Stimulated activated CD4-positive, alpha-beta T cell treated with anti-CD3 and anti-CD28 coated beads, Interleukin-4, amount 100 ng/mL, for 48 hours (primary cell): ENCODE data around the gene RAD51B.

ENCODE experiments used
- DNase-seq, 2 donors: peaks; one replicate each; pipeline ENCODE4 v3.0.0-alpha.2; 2020; ENCODE audit warnings: low read depth in 2 of 2

The RAD51B gene

GRCh38 chr14:68359022-68359836, 539.6 kb downstream of the RAD51B start:
- DNase-seq = no peak

- DNase-seq = no peak
Measured at GRCh38 chr14:68359837-68360552, 540.4 kb downstream of the RAD51B start.

DNA sequence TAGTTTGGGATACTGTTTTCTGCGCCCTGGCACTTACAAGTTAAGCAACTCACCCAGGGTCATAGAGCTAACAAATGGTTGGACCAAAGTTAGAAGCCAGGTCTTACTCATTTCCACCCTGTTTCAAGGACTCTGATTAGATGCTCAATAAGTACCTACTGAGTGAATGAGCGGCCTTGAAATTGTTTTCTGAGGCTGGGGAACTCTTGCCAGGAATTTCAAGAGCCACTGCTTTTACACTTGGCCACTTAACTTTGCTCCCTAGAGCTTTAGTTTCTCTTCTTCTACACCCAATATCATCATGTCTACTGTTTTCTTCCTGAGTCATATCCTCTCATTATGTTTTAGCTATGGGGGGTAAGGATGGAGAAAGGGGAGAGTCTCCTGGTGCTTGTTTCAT, 541.7 kb downstream of the RAD51B start:
- no peak for DNase-seq

GRCh38 chr14:68362846-68363245, 543.3 kb downstream of the RAD51B start:
- no peak for DNase-seq

DNA sequence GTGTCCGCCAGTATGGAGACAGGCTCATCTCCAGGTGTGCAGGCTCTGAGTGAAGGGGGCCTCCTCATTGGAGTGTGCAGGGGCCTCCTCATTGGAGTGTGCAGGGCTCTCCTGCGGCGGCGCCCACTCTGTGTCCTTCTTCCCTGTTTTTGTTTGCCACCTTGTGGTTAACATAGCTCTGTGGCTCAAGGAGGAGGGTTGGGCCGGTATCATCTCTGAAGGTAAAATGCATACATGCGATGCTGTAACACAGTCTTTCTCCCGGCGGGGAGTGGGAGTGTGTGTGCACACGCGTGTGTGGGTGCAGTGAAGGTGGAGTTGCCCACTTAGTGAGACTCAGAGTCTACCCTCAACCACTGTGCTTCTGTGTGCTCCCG, 543.9 kb downstream of the RAD51B start:
- DNase-seq = no peak

DNA sequence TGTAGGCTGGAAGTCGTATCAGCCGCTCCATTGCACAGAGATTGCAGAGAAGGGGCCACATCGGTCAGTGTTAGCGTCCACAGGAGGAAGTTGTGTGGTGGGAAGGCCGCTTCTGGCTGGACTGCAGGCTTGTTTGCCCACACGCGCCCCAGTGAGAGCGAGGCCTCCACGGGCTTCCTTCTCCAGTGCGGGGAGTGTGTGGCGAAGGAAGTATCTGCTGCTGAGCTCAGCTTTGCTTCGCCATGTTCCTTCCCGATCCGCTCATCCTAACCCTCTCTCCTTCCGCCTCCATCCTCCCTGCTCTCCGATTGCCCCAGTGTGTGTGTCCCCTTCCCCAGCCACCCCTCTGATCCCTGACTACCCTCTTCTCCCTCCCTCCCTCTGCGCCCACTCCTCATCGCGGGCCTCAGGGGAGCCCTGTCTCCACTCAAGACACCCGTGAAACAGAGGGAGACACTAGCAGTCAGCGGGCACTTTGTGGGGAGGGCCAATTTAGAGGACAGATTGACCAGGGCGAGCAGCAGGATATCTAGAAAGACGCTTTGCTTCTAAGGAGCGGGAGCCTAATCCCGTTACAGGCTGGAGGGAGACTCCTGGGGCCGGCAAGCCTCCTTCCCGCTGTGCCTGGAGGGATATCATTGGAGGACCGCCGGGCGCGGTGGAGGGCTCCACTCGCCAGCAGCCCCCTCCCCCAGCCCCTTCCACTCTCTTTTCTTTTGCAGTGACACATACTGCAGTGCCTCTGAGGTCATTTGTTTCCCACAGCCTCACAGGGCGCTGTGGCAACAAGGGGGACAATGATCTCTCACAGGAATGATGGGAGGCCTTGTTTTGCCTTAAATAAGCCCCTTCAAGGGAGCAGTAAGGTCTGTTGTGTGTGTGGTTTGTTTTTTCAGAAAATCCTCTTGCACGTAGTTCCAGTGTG, 544.5 kb downstream of the RAD51B start:
- no peak for DNase-seq

DNA sequence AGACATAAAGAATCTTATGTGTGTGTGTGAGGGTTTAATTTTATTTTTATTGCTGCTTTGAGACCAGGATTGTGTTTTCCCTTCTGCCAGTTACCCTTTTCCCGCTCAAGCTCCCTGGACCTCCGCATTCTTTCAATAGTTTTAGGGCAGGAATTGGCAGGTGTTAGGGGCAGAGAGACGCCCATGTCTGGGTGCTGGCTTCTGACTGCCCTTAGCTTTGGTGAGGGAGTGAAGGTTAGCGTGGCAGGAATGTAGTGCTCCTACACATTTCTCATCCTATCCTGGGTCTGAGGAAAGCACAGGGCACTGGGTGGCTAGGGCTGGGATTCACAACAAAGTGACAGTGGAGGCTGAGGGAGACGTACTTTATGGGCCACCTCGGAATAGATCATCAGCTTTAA, 545.2 kb downstream of the RAD51B start:
- DNase-seq = no peak

DNA sequence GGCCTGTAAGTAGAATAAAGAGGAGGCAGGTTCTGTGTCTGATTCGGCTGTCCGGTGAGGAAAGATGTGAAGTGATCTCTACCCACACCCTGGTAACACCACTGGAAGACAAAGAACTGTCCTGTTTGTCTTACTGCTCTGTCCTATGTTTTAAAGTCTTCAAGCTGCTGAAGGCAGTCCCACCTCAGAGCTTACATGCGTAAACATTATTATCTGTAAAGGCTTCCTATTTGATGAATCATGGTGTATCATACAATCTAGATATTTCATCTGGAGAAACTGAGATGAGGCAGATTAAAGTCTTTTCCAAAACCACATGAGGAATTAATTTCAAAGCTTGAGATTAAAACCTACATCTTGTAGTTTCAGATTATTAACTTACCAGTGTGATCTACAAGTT, 545.6 kb downstream of the RAD51B start:
- no peak for DNase-seq

DNA sequence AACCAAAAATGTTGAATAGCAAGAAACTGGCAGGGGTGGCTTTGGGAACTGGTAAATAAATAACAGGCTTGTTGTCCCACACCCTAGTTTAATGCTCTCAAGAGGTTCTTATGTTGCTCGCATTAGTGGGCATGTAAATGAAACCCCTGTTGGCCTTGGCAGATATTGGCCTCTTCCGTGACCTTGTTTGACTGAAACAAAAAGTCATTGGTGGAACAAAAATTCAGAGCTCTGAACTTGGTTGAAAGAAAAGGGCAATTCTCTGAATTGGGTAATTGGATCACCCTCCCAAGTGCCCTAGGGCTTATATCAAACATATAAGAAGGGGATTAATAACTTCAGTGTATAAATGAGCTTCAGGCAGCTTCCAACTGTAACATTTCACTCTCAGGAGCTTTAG, 547.1 kb downstream of the RAD51B start:
- no peak for DNase-seq

GRCh38 chr14:68367536-68367935, 548.0 kb downstream of the RAD51B start:
- DNase-seq = no peak

DNA sequence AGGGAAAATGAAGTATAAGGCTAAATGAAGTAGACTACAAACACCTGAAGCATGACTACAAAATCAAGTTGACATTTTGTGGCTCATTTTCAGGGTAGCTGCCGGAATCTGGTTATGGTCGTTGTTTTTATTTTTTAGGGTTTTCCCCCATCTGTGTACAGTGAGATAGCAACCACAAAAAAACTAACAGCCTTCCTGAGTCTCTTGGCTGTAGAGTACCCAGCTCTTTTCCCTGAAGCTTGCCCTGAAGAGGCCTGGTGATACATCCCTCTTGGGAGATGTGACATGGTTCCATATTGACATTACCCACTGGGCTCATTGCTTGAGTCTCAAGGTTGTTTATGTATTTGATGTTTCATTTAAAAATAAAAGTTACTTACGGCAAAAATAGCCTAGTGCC, 549.3 kb downstream of the RAD51B start:
- no peak for DNase-seq

GRCh38 chr14:68369281-68370056, 549.9 kb downstream of the RAD51B start:
- DNase-seq = no peak

DNA sequence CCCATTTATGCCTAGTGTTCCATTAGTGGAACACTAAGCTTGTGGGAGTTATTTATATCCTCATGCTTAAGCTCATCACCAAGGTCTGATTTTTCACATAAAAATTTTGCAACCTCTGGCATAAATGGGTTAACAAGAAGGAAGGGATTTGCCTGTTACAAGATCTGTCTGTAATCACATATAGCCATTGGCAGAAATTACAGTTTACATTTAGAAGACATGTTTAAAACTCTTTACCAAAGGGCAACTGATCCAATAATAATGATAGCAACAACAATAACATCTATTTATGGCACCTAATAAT, 550.4 kb downstream of the RAD51B start:
- DNase-seq = no peak

DNA sequence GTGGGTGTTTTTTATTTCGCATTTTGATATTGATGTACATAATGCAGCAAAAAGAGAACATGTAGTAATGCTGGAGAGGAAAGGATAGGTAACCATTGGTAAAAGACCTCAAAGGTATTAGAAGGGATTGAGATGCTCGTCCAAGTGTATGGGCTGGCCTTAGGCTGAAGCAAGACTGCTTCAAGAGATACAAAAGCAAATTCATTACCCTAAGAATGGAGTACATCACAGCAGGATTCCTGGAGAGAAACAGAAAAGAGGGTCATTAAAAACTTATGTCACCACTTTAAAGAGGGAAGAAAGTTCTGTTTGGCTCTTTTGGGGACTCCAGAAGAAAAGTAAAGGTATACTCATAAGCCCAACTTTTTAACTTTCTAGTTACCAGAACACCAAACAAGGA, 552.8 kb downstream of the RAD51B start:
- DNase-seq = no peak

DNA sequence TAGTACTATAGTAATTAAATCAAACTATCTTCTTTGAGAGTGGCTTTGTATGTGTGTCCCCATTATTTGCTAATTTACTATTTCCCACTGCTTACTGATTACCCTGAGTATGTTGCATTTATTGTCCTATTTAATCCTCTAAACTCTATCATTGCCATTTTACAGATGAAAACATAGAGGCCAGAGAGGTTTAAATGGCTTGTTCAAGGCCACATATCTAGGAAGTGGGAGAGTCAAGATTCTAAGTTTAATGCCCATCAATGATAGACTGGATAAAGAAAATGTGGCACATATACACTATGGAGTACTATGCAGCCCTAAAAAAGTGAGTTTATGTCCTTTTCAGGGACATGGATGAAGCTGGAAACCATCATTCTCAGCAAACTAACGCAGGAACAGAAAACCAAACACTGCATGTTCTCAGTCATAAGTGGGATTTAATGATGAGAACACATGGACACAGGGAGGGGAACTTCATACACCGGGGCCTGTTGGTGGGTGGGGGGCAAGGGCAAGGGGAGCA, 553.6 kb downstream of the RAD51B start:
- DNase-seq = no peak

GRCh38 chr14:68373847-68374444, 554.4 kb downstream of the RAD51B start:
- DNase-seq = no peak

DNA sequence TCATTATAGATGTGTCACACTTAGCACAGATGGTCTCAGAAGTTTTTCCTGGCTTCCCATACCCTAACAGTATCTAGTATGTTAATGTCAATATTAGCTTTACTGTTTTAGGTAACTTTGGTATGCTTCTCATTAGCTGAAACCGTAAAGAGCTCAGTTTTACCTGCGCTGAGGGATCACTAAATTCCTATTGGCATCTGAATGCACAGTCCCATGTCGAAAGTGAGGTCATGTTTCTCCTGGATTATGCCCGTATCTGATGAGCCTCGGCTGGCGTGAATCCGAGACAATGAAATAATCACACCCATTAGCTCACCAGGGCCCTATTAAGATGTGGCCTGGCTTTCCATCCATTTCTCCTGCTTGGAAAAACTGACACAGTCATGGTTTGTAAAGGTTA, 555.1 kb downstream of the RAD51B start:
- DNase-seq = no peak

DNA sequence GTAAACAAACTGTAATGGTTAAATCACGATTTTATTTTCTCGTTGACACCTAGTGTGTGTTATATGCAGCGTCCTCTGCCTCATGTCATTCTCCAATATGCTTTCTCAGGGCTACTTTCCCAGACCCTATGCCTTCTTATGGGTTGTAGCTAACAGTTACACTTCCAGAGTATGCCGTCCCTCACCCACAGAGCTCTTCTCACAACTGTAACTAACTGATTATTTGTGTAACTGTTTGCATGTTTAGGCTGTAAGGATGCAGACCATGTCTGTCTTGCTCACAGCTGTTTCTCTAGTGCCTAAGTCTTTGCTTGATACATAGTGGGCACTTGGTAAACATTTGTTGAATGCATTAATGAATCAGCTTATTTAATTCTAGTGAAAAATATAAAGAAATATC, 555.8 kb downstream of the RAD51B start:
- DNase-seq = no peak

- no peak for DNase-seq
Measured at GRCh38 chr14:68376067-68376779, 556.6 kb downstream of the RAD51B start.

DNA sequence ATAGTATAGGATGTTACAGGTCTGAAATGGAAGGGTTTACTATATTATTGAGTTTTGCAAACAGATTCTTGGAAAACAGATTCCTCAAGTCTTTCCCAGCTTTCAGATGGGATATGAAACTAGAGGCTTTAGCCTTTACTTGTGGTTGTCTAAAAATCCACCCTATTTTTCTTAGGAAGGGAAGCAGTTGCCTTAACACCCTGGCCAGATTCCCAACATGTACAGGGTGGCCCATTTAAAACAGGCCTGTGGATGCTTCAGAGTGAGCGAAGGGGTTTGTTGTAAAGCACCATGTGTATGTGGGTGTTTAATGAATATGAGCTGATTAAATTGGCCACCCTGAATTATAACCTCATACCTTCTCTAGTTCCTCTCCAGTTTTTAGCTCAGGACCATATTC, 557.4 kb downstream of the RAD51B start:
- no peak for DNase-seq
